ENCODE measurements around the gene HHAT. TPM values are rescaled to one million over a fixed set of nuclear protein-coding genes. Genes with fewer than 3 reads are reported as not detected.

HHAT gene
- total RNA-seq, 1 donor = 2.4 TPM

GRCh38 chr1:210631399-210631798, 302.7 kb downstream of the HHAT start:
- Histone ChIP-seq H3K4me3 (ENCODE audit: low read length) (no peak overlapping the region), H3K27me3 (ENCODE audit: insufficient read depth, low read length) (no peaks in the 10 kb centered on the region), H3K4me1 (ENCODE audit: insufficient read depth, low read length) (no peaks in the 10 kb centered on the region), H3K9me3 (ENCODE audit: low read depth, low read length) (no peaks in the 10 kb centered on the region)

DNA sequence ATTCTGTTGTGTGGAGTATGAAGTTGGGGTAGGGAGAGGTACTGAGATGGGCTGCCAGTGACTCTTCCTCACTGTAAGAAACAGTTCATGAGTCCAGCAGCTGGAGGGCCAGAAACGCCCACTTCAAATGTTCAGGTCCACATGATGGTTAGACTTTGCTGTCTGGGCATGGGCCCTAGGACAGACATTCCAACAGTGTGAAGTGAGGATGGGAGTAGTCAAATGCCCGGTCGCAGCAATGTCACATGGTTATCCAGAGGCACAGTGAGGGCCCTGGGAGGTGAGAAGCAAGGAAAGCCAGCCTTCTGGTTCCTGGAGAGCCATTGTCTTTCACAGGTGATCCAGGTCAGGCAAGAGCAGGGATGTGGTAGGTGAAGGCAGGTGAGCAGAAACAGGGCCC, 304.4 kb downstream of the HHAT start:
- no peaks in the 10 kb centered on the region for H3K4me1 ChIP-seq (ENCODE audit: insufficient read depth, low read length)
- H3K27me3 ChIP-seq (ENCODE audit: insufficient read depth, low read length) = no peaks in the 10 kb centered on the region
- no peak overlapping the region for H3K4me3 ChIP-seq (ENCODE audit: low read length)
- H3K9me3 ChIP-seq (ENCODE audit: low read depth, low read length) = no peaks in the 10 kb centered on the region

DNA sequence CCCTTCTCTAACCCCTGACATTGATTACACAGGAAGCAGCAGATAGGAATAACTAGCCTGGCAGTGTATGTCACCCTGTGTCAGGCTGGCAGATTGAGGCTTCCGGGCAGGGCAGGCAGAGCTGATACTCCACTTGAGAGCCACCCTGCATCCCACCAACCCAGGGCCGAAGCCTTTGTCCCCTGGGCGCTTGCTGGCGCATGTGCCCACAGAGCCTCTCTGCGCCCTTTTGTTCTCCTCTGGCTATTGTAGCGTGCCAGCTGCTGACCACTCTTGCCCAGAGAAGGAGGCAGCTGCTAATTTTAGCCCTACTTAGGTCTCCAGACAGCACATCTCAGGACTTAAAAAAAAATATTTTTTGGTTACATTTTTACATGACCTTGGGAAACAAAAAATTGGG, 304.9 kb downstream of the HHAT start:
- no peaks in the 10 kb centered on the region for H3K27me3 ChIP-seq (ENCODE audit: insufficient read depth, low read length)
- H3K4me3 ChIP-seq (ENCODE audit: low read length) = no peak overlapping the region
- H3K9me3 ChIP-seq (ENCODE audit: low read depth, low read length) = no peaks in the 10 kb centered on the region
- no peaks in the 10 kb centered on the region for H3K4me1 ChIP-seq (ENCODE audit: insufficient read depth, low read length)

- no peaks in the 10 kb centered on the region for H3K4me1 ChIP-seq (ENCODE audit: insufficient read depth, low read length)
- H3K27me3 ChIP-seq (ENCODE audit: insufficient read depth, low read length) = no peaks in the 10 kb centered on the region
- no peaks in the 10 kb centered on the region for H3K9me3 ChIP-seq (ENCODE audit: low read depth, low read length)
- no peak overlapping the region for H3K4me3 ChIP-seq (ENCODE audit: low read length)
Measured at GRCh38 chr1:210635108-210635507, 306.4 kb downstream of the HHAT start.

DNA sequence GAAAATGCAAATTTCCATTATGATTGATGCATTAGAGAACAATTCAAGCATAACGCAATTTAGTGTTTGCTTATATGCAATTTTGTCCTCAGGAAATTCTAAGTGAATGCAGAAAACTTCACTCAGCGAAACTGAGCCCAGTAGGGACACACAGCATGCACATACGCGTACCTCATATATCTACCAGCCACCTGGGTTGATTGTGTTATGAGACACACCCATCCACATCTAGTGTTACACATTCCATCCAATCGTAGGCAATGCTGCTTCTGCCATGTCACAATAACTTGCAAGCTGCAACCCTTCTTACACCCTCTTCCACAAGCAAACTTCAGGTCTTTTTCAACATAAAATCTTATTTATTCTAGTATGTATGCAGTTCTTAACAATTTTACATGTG, 312.9 kb downstream of the HHAT start:
- H3K4me3 ChIP-seq (ENCODE audit: low read length) = no peak overlapping the region
- H3K9me3 ChIP-seq (ENCODE audit: low read depth, low read length) = no peaks in the 10 kb centered on the region
- H3K4me1 ChIP-seq (ENCODE audit: insufficient read depth, low read length) = no peaks in the 10 kb centered on the region
- H3K27me3 ChIP-seq (ENCODE audit: insufficient read depth, low read length) = no peaks in the 10 kb centered on the region

DNA sequence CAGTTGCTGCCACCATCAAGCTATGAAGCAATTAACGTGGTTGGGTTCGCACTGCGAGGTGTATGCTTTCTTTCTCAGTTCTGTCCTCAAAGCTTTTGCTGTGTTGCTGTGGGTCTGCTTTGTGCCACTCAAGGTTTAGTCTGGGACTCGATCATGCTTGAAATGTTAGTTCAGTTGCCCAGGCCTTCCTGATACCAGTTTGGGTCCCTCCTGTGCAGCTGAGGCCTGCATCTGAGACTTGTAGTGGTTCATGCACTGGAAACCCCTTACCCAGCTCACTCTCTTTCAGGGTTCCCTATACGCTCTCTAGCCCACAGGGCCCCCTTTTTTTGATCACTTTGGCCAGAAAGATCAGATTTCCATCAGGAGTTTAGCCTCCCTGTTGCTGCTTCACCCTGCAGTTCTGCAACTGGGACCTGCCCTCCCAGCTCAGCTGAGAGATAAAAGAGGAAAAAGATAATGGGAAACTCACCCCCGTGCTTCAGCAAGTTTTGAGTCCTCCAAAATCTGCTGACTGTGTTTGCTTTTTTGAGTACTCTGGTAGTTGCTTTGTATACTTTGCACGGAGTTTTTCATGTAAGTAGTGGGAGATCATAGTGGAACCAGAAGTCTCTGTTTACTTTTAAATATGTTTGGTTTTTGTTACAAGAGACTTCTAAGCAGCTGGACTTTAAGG, 317.0 kb downstream of the HHAT start:
- Histone ChIP-seq H3K4me3 (ENCODE audit: low read length) (no peak overlapping the region), H3K27me3 (ENCODE audit: insufficient read depth, low read length) (no peaks in the 10 kb centered on the region), H3K4me1 (ENCODE audit: insufficient read depth, low read length) (no peaks in the 10 kb centered on the region), H3K9me3 (ENCODE audit: low read depth, low read length) (no peaks in the 10 kb centered on the region)

- H3K4me1 ChIP-seq (ENCODE audit: insufficient read depth, low read length) = no peaks in the 10 kb centered on the region
- no peaks in the 10 kb centered on the region for H3K27me3 ChIP-seq (ENCODE audit: insufficient read depth, low read length)
- no peak overlapping the region for H3K4me3 ChIP-seq (ENCODE audit: low read length)
- no peaks in the 10 kb centered on the region for H3K9me3 ChIP-seq (ENCODE audit: low read depth, low read length)
Measured at GRCh38 chr1:210646258-210646616, 317.5 kb downstream of the HHAT start.

DNA sequence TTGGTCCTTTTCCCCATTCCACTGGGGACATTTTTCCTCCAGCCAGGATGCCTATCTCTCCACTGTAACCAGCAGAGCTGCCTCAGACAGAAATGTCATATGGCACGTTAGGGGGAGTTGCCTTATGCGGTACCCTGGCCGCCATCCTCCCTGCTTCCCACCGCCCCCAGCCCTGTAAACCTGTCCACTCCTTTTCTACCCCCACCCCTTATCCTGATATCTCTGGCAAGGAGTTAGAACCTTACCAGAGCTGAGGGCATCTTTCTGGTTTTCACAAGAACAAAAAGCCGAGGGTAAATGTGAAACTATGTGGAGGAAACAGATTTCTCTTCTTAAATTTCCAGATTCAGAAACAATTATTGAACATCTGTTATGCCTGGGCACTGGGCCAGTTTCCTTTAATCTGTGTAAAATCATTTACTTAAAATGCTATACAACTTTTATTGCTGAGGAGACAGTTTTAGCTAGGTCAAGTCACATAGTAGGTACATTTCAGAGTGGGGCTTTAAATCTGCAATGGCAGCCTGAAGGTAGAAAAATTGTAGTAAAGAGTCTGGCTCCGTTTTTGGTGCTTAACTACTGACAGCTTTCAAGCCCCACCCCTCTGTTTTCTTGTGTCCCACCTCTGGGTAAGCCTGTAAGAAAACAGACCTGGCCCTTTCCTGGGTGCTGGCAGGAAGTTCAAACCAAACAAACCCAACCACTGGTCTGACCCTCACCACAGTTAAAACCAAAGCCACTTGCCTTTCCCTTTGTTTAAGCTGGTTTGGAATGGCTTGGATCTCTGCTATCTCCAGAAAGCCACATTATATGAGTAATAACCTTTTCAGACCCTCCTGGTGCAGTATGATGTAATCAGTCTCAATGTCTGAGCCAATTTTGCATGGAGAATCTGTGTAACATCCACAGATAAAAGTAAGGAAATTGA, 319.0 kb downstream of the HHAT start:
- Histone ChIP-seq H3K27me3 (ENCODE audit: insufficient read depth, low read length) (no peaks in the 10 kb centered on the region), H3K4me1 (ENCODE audit: insufficient read depth, low read length) (no peaks in the 10 kb centered on the region), H3K9me3 (ENCODE audit: low read depth, low read length) (no peaks in the 10 kb centered on the region), H3K4me3 (ENCODE audit: low read length) (no peak overlapping the region)

DNA sequence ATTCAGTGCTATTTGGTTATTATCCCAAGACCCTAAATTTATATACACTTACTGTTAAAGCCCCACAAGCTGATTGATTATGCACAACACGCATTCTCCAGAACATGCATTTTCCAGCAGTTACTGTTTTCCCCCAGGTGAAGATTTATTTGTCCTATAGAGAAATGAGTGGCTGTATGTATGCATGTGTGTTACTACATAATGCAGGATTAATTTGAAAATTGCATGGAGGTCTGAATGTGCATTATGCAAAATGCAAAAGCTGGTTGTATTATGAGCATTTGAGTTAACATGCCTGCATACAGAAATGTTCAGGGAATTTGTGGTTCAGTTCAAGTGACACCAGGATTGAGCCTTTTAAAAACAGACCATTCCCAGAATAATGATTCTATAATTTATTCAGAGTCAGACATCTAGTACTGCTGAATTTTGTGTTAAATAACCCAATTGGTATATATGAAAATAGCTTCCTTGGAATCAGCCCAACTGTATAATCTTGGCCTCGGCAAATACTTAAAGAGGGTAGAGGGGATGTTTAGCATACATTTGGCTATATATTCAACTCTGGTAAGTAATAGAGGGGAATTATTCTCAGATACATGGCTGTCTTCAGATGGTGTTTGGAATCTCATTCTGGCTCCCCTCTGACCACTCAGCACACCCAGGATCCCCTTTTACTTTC, 320.0 kb downstream of the HHAT start:
- Histone ChIP-seq H3K4me3 (ENCODE audit: low read length) (no peak overlapping the region), H3K27me3 (ENCODE audit: insufficient read depth, low read length) (no peaks in the 10 kb centered on the region), H3K9me3 (ENCODE audit: low read depth, low read length) (peaks cover 2% of the 10 kb centered on the region), H3K4me1 (ENCODE audit: insufficient read depth, low read length) (no peaks in the 10 kb centered on the region)

GRCh38 chr1:210650403-210650802, 321.7 kb downstream of the HHAT start:
- no peak overlapping the region for H3K4me3 ChIP-seq (ENCODE audit: low read length)
- H3K9me3 ChIP-seq (ENCODE audit: low read depth, low read length) = peaks cover 5% of the 10 kb centered on the region
- H3K27me3 ChIP-seq (ENCODE audit: insufficient read depth, low read length) = no peaks in the 10 kb centered on the region
- no peaks in the 10 kb centered on the region for H3K4me1 ChIP-seq (ENCODE audit: insufficient read depth, low read length)

DNA sequence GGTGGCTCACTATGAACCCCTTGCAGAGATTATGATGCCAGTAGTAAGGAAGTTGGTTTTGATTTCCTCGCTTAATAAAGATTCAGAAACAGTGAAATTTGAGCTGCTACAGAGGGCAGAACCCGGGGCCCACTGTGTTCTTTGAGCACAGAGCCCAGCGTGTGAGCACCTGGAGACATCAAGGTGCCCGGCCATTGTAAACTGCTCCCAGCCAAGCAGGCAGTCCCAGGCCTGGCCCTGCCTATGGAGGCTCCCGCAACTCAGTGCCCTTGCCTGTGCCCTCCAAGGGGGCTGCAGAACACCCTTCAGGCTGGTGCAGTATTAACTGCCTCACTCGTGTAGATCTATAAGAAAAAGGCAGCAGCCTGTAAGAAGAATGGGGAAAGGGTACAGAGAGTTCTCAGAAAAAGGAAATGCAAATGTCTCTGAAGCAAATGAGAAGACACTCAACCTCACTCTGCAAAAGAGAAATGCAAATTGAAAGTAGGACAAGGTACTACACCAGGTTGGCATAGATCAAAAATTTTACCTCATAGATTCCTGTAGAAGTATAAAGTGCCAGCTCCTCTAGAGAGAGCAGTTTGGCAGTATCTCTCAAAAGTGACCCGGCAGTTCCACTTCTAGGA, 323.7 kb downstream of the HHAT start:
- peaks cover 5% of the 10 kb centered on the region for H3K9me3 ChIP-seq (ENCODE audit: low read depth, low read length)
- H3K27me3 ChIP-seq (ENCODE audit: insufficient read depth, low read length) = no peaks in the 10 kb centered on the region
- H3K4me1 ChIP-seq (ENCODE audit: insufficient read depth, low read length) = no peaks in the 10 kb centered on the region
- no peak overlapping the region for H3K4me3 ChIP-seq (ENCODE audit: low read length)

GRCh38 chr1:210653771-210654170, 325.1 kb downstream of the HHAT start:
- peaks cover 5% of the 10 kb centered on the region for H3K9me3 ChIP-seq (ENCODE audit: low read depth, low read length)
- no peak overlapping the region for H3K4me3 ChIP-seq (ENCODE audit: low read length)
- H3K27me3 ChIP-seq (ENCODE audit: insufficient read depth, low read length) = no peaks in the 10 kb centered on the region
- H3K4me1 ChIP-seq (ENCODE audit: insufficient read depth, low read length) = no peaks in the 10 kb centered on the region

- no peaks in the 10 kb centered on the region for H3K27me3 ChIP-seq (ENCODE audit: insufficient read depth, low read length)
- no peaks in the 10 kb centered on the region for H3K4me1 ChIP-seq (ENCODE audit: insufficient read depth, low read length)
- H3K4me3 ChIP-seq (ENCODE audit: low read length) = no peak overlapping the region
- H3K9me3 ChIP-seq (ENCODE audit: low read depth, low read length) = peaks cover 5% of the 10 kb centered on the region
Measured at GRCh38 chr1:210654176-210654981, 325.7 kb downstream of the HHAT start.

DNA sequence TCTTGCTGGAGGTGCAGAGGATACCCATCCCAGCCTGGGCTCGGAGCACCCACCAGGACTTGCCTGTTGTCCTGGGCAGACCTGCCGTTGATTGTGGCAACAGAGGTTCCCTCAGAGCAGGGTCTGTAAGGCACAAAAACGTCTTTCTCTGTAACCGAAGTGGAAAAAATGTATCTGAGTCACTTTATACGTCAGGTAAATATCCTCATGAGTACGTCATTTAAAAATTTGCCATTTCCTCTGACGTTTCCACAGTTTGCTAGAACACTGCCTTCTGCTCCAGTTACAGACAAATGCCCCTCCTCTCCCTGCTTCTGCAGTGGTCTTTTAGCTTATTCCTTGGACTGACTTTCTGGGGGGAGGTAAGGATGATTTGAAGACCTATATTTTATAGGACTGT, 326.8 kb downstream of the HHAT start:
- peaks cover 5% of the 10 kb centered on the region for H3K9me3 ChIP-seq (ENCODE audit: low read depth, low read length)
- no peaks in the 10 kb centered on the region for H3K4me1 ChIP-seq (ENCODE audit: insufficient read depth, low read length)
- no peak overlapping the region for H3K4me3 ChIP-seq (ENCODE audit: low read length)
- no peaks in the 10 kb centered on the region for H3K27me3 ChIP-seq (ENCODE audit: insufficient read depth, low read length)

Data from mononuclear cell (primary cell).